DMS114 treated with DMSO at 0.1 percent for 48 hours (cell line): ENCODE data around the gene ANGPT4.
"Not testable (repeated sequence)": the region's sequence is repeated elsewhere in the genome, so short reads cannot be mapped to it uniquely, and the experiment has no call there.

Experiments used
- DNase-seq: peaks from one replicate; lab custom pipeline; 2025; ENCODE audit not compliant: unreplicated experiment; lab: John Stamatoyannopoulos, UW

ANGPT4 gene

GRCh38 chr20:875115-875514 lies 41.0 kb downstream of the ANGPT4 start:
- no peak for DNase-seq

- no peak for DNase-seq
These were observed 42.1 kb downstream of the ANGPT4 start for GRCh38 chr20:873875-874607.

DNA sequence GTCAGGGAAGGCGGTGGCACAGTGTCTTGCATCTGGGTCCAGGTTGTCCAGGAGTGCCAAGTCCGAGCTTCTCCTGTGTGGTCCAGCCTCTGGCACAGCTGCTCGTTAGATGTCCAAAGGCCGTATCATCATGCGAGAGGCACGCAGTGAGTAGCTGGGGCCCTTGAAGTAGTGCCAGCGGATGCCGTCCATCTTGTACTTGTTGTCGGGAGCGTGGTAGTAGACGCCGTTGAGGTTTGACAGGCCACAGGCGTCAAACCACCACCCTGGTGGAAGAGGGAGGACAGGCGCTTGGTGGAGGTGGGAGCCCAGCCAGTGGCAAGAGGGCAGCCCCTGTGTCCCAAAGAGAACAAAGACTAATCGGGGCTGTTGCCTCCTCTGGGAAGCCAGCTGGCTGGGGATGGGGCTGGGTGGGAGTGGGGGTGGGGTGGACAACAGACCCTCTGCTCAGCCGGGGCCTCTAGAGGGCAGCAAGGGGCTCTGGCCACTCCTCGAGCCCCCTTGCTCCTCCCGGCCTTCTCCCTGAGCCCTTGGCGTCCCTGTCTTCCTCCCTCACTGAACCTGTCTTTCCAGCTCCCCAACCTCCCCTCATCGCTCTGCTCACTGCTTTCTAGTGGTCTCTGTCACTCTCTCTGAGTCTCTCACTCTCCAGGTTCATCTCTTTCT lies 43.1 kb downstream of the ANGPT4 start:
- DNase-seq = no peak

DNA sequence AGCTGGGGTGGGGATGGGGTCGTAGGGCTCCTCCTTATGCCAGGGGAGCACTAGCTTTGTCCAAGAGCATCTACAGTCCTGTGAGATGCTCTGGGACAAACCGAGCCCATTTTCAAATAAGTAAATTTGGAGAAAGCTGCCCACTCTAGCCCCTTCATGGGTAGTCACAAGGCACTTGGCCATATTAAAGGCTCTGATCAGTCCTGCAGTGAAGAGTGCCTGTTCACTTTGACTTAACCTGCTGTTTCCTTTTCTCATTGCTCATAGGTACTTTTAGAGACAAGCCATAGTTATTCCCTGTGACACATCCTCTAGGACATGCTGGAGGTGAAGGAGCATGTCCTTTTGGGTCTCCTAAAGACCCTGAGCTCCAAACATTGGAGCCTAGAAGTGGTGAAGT lies 44.2 kb downstream of the ANGPT4 start:
- DNase-seq = no peak

- no peak for DNase-seq
These were observed 44.7 kb downstream of the ANGPT4 start for GRCh38 chr20:871436-871835.

DNA sequence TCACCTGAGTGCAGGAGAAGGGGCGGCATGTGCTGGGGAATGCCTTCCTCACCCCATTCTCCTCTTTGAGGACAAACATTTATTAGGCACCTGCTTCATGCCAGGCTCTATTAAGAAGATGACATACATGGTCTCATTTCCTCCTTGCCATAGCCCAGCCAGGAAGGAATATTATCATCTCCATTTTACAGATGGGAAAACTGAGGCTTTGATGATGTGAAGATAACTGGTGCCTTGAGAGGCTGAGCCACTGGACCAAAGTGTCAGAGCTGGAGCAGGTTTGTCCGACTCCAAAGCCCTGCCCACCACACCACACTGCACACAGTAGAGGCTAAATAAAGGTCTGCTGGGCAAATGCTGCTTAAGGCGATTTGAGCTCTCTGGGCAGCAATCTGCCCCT lies 45.4 kb downstream of the ANGPT4 start:
- DNase-seq = no peak

DNA sequence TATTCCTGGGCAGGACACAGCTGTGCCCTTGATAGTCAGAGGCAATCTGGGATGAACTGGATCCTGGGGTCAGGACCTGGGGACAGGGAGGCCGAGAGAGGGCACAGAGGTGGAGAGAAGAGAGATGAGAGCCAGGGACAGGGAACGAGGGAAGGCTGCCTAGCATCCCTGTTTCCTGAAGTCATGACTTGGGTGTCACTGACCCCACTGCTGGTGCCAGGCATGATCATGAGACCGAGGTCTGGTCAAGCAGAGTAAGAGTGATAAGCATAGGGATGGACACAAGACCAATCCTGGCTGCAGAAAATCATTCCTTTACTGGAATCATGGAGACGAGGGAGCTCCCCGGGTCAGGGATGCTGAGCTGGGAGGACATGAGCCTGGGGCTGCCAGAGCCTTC lies 46.5 kb downstream of the ANGPT4 start:
- DNase-seq = no peak

DNA sequence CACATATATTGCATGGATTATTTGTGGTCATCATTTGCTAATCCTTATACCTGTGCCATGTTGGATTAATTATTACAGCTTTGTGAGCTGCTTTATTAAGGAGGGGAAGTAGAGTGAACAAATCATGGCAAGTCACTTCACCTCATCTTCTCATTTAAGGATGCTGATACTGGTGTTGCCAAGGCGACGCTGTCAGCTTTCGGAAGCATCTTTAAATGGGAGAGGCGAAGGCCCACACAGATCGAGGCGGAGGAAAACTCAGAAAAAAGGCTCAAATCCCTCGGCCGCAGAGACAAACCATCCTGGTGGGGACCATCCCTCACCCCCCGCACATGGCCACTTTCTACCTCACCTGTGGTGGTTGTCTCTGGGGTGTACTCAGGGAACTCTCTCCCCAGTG lies 47.9 kb downstream of the ANGPT4 start:
- DNase-seq = no peak

- no peak for DNase-seq
These were observed 50.7 kb downstream of the ANGPT4 start for GRCh38 chr20:865440-865839.

GRCh38 chr20:860891-861290 lies 55.2 kb downstream of the ANGPT4 start:
- DNase-seq = no peak

- no peak for DNase-seq
These were observed 56.3 kb downstream of the ANGPT4 start for GRCh38 chr20:859751-860231.

DNA sequence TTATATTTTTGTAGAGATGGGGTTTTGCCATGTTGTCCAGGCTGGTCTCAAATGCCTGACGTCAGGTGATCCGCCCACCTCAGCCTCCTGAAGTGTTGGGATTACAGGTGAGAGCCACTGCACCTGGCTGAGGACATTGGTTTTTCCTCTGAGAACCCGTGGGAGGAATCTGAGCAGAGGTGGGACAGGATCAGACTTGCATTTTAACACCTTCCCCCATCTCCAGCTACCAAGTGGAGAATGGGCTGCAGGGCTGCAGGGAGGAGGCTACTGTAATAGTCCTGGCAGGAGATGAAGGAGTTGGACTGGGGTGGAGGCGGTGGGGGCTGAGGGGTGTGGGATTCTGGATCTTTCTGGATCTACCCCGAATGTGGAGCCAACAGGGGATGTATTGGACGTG lies 58.1 kb downstream of the ANGPT4 start:
- no peak for DNase-seq

DNA sequence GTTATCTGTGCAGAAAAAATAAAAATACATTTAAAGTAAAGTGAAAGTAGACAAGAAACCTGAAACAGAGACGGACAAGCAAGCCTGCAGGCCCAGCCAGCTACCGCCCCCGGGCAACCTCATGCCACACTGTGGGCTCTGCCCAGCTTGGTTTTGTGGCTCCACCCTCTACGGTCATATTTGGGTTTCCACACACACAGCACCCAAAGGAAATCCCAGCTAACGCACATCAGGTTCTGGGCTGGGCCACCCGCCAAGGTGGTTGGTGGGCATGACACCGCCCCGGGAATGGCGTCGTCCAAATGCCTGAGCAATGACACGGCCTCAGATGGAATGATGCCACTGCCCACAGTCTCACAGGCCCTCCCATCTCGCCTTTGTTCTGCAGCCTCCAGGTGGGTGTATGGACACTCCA lies 59.8 kb downstream of the ANGPT4 start:
- DNase-seq = no peak

GRCh38 chr20:855466-856360 lies 60.4 kb downstream of the ANGPT4 start:
- DNase-seq = no peak

DNA sequence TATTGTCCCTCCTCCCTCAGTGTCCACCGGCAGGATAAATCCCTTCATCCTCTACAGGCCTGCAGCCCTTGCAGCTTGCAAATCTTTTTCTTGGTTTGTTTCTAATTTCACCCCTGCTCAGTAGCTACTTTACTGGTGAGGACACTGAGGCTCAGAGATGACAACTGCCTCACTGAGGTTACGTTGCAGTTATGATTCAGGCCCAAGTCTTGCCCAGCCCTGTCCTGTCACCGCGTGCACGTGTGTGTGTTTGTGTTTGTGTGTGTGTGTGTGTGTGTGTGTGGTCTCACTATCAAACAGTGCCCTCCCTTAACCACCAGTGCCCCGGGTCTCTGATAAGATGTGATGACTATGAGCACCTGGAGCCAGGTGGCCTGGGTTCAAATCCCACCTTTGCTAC lies 61.5 kb downstream of the ANGPT4 start:
- DNase-seq = no peak

- DNase-seq = no peak
These were observed 62.6 kb downstream of the ANGPT4 start for GRCh38 chr20:853406-853996.

GRCh38 chr20:848731-849130 lies 67.4 kb downstream of the ANGPT4 start:
- DNase-seq = not testable (repeated sequence)

- DNase-seq = no peak
These were observed 67.9 kb downstream of the ANGPT4 start for GRCh38 chr20:848193-848592.

GRCh38 chr20:846894-847278 lies 69.2 kb downstream of the ANGPT4 start:
- no peak for DNase-seq

- no peak for DNase-seq
These were observed 69.9 kb downstream of the ANGPT4 start for GRCh38 chr20:845941-846893.
